HepG2 (cell line): ENCODE results near the gene GNAI2. TPM values are rescaled to one million over a fixed set of nuclear protein-coding genes. Genes with fewer than 3 reads are reported as not detected.

Experiments
- ATAD3A ChIP-seq: sonication (generic); formaldehyde crosslinking; IDR thresholded peaks from 2 replicates; pipeline ENCODE4 v1.4.0; 2020; ENCODE audit warnings: missing genetic modification reagents
- CHD2 ChIP-seq: IDR thresholded peaks from 2 replicates; pipeline ENCODE4 v1.6.1; 2011; ENCODE audit warnings: low read depth, low read length, improper control_type of control experiment
- DMAP1 ChIP-seq: IDR thresholded peaks from 2 replicates; pipeline ENCODE4 v1.6.1; 2016
- FOSL2 ChIP-seq: sonication (generic); formaldehyde crosslinking; IDR thresholded peaks from 2 replicates; pipeline ENCODE4 v1.4.0; 2020; ENCODE audit warnings: missing genetic modification reagents
- GATAD1 ChIP-seq: IDR thresholded peaks from 2 replicates; pipeline ENCODE4 v1.6.1; 2016; ENCODE audit warnings: missing genetic modification reagents, missing compliant biosample characterization
- HNRNPK ChIP-seq: fragments of 200-400 bp; formaldehyde crosslinking; IDR thresholded peaks from 2 replicates; pipeline ENCODE4 v1.6.1; 2018; ENCODE audit warnings: low read length, low read depth, moderate library complexity, mild to moderate bottlenecking; ENCODE audit not compliant: poor library complexity, severe bottlenecking
- MAFK ChIP-seq, 2 experiments: IDR thresholded peaks in 1 of 2; conservative IDR thresholded peaks in 1 of 2; 2 replicates each; pipeline ENCODE4 v1.6.1; 2011; ENCODE audit warnings: improper control_type of control experiment in 2 of 2, low read length in 2 of 2
- NFKB2 ChIP-seq: sonication (generic); formaldehyde crosslinking; IDR thresholded peaks from 2 replicates; pipeline ENCODE4 v1.4.0; 2020; ENCODE audit warnings: missing genetic modification reagents, borderline replicate concordance
- PATZ1 ChIP-seq: sonication (generic); formaldehyde crosslinking; IDR thresholded peaks from 2 replicates; pipeline ENCODE4 v1.4.0; 2020; ENCODE audit warnings: missing genetic modification reagents
- SOX13 ChIP-seq, 3 experiments: fragments of 450-650 bp in 1 of 3; sonication (generic) in 1 of 3; formaldehyde crosslinking in 1 of 3; IDR thresholded peaks in 2 of 3; conservative IDR thresholded peaks in 1 of 3; 2 replicates each; pipeline versions ENCODE4 v1.5.0 to v1.6.1; 2016 to 2020; ENCODE audit warnings: antibody characterized with exemption in 1 of 3, mild to moderate bottlenecking in 1 of 3, missing compliant biosample characterization in 1 of 3, missing genetic modification reagents in 1 of 3, moderate library complexity in 1 of 3
- SRY ChIP-seq: sonication (generic); formaldehyde crosslinking; IDR thresholded peaks from 2 replicates; pipeline ENCODE4 v1.8.0; 2022; ENCODE audit warnings: mild to moderate bottlenecking, missing genetic modification reagents
- TEAD2 ChIP-seq: sonication (generic); formaldehyde crosslinking; IDR thresholded peaks from 2 replicates; pipeline ENCODE4 v1.9.0; 2021; ENCODE audit warnings: missing genetic modification reagents
- ZBTB3 ChIP-seq: sonication (generic); formaldehyde crosslinking; IDR thresholded peaks from 2 replicates; pipeline ENCODE4 v1.4.0; 2020; ENCODE audit warnings: low read depth, mild to moderate bottlenecking, moderate library complexity, missing genetic modification reagents, borderline replicate concordance
- ZBTB8A ChIP-seq: sonication (generic); formaldehyde crosslinking; IDR thresholded peaks from 2 replicates; pipeline ENCODE4 v1.4.0; 2020; ENCODE audit warnings: mild to moderate bottlenecking, low read depth, missing genetic modification reagents, borderline replicate concordance
- ZFAT ChIP-seq: sonication (generic); formaldehyde crosslinking; conservative IDR thresholded peaks from 2 replicates; pipeline ENCODE4 v1.8.1; 2023; ENCODE audit warnings: missing genetic modification reagents, inconsistent platforms
- ZNF24 ChIP-seq: fragments of 450-650 bp; IDR thresholded peaks from 2 replicates; pipeline ENCODE4 v1.6.1; 2017; ENCODE audit warnings: antibody characterized with exemption, mild to moderate bottlenecking
- ZNF543 ChIP-seq: sonication (generic); formaldehyde crosslinking; IDR thresholded peaks from 2 replicates; pipeline ENCODE4 v1.4.0; 2020; ENCODE audit warnings: mild to moderate bottlenecking, missing genetic modification reagents
- polyA plus RNA-seq, 8 experiments: library from polyadenylated mRNA; depleted of rRNA in 3 of 8; stranded (reverse) in 7 of 8; unstranded in 1 of 8; fragments of >200 nt; fragmentation: Illumina TruSeq in 4 of 8; extraction: Trizol in 4 of 8; gene quantifications; 2 replicates each; pipeline versions ENCODE4 v1.2.1 to v1.2.3, GENCODE V29; 2011 to 2016; ENCODE audit warnings: low read depth in 4 of 8, missing spikeins in 1 of 8, mixed read lengths in 1 of 8; ENCODE audit not compliant: insufficient read depth in 1 of 8
- total RNA-seq, 5 experiments: library from RNA; depleted of rRNA; stranded (reverse); fragments of >200 nt; fragmentation: Illumina TruSeq; extraction: Trizol; gene quantifications; 2 replicates each; pipeline ENCODE4 v1.2.3, GENCODE V29; 2016; ENCODE audit warnings: low read depth in 1 of 5
- TF ChIP-seq, protein P1 (sequence below): sonication (generic); formaldehyde crosslinking; IDR thresholded peaks from 2 replicates; pipeline ENCODE4 v1.8.1; 2023; ENCODE audit warnings: mild to moderate bottlenecking, missing genetic modification reagents
- TF ChIP-seq, protein P2 (sequence below): sonication (generic); IDR thresholded peaks from 2 replicates; pipeline ENCODE4 v1.6.1; 2016; ENCODE audit warnings: low read depth, borderline replicate concordance
- TF ChIP-seq, protein P3 (sequence below): sonication (generic); formaldehyde crosslinking; conservative IDR thresholded peaks from 2 replicates; pipeline ENCODE4 v1.8.0; 2022; ENCODE audit warnings: mild to moderate bottlenecking, moderate library complexity, missing genetic modification reagents
- TF ChIP-seq, protein P4 (sequence below): sonication (generic); formaldehyde crosslinking; IDR thresholded peaks from 2 replicates; pipeline ENCODE4 v1.8.0; 2022; ENCODE audit warnings: missing genetic modification reagents, low read depth, mild to moderate bottlenecking, borderline replicate concordance

GNAI2 gene
- total and polyA plus RNA-seq, 2 of the 13 experiments (the other 11 are each of a cell fraction or from before 2014, with no cell fraction given), result 51.1 to 66.2 TPM

- TF ChIP-seq GATAD1 (CRISPR knock-in tag) (no peak), CHD2 (no peak), NFKB2 (CRISPR knock-in tag) (no peak), FOSL2 (no peak), ZFAT (CRISPR knock-in tag) (no peak), SRY (CRISPR knock-in tag) (peak; percentile 11; the same call in 1 of the 2 replicates), ZNF24 (no peak), ZBTB3 (CRISPR knock-in tag) (no peak), ZBTB8A (CRISPR knock-in tag) (no peak), ZNF543 (CRISPR knock-in tag) (no peak), TEAD2 (CRISPR knock-in tag) (no peak), DMAP1 (CRISPR knock-in tag) (no peak), SOX13 (IDR thresholded peaks at IDR 0.05) (no peak), SOX13 (CRISPR knock-in tag; conservative IDR thresholded peaks at IDR 0.05 in 1 of 2, IDR thresholded peaks at IDR 0.05 in 1 of 2) (no peak), MAFK (conservative IDR thresholded peaks at IDR 0.05 in 1 of 2, IDR thresholded peaks at IDR 0.05 in 1 of 2; ENCODE audit: low read length in 2 of 2) (no peak), HNRNPK (no peak), ATAD3A (CRISPR knock-in tag) (no peak), PATZ1 (CRISPR knock-in tag) (no peak)
- TF ChIP-seq, protein P1, sequence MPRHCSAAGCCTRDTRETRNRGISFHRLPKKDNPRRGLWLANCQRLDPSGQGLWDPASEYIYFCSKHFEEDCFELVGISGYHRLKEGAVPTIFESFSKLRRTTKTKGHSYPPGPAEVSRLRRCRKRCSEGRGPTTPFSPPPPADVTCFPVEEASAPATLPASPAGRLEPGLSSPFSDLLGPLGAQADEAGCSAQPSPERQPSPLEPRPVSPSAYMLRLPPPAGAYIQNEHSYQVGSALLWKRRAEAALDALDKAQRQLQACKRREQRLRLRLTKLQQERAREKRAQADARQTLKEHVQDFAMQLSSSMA, result no peak
- TF ChIP-seq, protein P2, sequence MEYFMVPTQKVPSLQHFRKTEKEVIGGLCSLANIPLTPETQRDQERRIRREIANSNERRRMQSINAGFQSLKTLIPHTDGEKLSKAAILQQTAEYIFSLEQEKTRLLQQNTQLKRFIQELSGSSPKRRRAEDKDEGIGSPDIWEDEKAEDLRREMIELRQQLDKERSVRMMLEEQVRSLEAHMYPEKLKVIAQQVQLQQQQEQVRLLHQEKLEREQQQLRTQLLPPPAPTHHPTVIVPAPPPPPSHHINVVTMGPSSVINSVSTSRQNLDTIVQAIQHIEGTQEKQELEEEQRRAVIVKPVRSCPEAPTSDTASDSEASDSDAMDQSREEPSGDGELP, result no peak
- TF ChIP-seq, protein P3, sequence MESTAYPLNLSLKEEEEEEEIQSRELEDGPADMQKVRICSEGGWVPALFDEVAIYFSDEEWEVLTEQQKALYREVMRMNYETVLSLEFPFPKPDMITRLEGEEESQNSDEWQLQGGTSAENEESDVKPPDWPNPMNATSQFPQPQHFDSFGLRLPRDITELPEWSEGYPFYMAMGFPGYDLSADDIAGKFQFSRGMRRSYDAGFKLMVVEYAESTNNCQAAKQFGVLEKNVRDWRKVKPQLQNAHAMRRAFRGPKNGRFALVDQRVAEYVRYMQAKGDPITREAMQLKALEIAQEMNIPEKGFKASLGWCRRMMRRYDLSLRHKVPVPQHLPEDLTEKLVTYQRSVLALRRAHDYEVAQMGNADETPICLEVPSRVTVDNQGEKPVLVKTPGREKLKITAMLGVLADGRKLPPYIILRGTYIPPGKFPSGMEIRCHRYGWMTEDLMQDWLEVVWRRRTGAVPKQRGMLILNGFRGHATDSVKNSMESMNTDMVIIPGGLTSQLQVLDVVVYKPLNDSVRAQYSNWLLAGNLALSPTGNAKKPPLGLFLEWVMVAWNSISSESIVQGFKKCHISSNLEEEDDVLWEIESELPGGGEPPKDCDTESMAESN (CRISPR knock-in tag), result peak; percentile 5; the same call in 1 of the 2 replicates
- TF ChIP-seq, protein P4, sequence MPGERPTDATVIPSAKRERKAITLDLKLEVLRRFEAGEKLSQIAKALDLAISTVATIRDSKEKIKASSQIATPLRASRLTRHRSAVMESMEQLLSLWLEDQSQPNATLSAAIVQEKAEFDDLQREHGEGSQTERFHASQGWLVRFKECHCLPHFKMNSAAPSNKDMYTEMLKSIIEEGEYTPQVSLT (CRISPR knock-in tag), result no peak; the same call in 1 of the 2 replicates
Measured at GRCh38 chr3:50202353-50203112, 33.5 kb upstream of the GNAI2 start (continued).
